GM21717 (cell line): Measurements from ENCODE around the gene KRTAP10-12.

ENCODE experiments used
- ATAC-seq: cut with Tn5 transposase; IDR thresholded peaks from one replicate; pipeline ENCODE4 v1.9.1; 2021; ENCODE audit warnings: mild to moderate bottlenecking, moderate library complexity; ENCODE audit not compliant: unreplicated experiment

KRTAP10-12 gene

DNA sequence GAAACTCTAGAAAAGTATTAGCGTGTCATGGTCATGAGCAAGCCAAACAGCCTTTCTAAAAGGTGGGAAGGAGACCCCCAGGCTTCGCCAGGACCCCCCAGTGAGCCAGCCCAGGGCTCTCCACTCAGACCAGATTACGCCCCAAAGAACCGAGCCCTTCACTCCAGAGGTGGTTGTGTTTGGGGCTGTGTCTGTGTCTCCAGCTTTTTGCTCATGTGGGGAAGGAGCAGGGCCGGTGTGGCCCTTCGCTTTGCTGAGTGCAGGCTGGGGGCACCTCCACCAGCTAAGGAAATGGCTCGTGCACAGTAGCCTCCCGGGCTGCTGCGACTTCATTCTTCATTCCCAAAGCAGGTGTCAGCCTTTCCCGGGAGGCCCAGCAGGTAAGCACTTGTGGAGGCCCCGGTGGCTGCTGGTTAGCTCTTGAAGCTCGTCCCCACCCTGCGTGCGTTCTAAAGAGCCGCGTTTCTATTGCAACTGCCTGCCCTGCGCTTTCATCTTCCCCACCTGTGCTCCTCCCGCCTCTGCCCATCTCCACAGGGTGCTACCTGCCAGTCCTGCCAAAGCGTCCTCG lies 13.9 kb downstream of the KRTAP10-12 start:
- no peak for ATAC-seq

DNA sequence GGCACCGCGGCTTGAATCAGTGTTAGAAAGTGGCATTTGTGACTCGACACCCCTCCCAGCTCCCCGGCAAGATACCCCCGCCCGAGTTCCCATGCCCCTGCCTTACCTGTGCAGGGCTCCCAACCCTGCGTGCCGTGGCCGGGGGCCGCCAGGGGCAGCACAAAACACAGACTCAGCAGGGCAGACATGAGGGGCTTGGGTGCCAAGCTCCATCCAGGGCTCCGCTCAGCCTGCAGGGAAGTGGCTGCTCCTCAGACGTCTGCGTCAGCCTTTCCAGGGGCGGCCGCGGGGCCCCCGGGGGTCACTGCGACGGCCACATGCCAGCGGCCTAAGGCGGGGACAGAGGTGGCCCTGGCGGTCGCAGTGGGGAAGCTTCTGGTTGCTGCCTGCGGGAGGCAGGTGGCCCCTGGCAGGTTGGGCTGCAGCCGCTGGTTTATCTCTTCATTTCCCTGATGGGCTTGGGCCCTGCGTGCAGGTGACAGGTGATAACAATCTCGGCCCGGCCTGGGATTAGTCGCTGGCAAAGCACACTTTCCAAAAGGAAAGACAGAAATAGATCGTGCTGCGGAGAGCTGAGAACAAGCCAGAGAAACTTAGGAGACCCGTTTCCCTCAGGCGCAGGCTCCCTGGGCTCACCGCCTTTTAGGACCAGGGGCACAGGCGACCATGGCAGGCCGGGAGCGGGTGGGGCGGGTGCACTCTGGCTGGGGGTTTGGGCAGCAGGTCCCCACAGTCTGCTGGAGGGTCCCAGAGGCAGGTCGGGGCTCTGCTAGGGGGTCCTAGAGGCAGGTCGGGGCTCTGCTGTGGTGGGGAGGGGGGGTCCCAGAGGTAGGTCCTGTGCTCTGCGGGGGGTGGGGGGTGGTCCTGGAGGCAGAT lies 14.6 kb downstream of the KRTAP10-12 start, which contains the start of gene TSPEAR:
Gene TSPEAR, minus strand, starts transcription at position 246 of the 876 bp plus-strand sequence. Its CDS starts 58 bp downstream, at position 188.
- no peak for ATAC-seq

GRCh38 chr21:44712203-44713028 lies 15.4 kb downstream of the KRTAP10-12 start:
- ATAC-seq, result no peak

- no peak for ATAC-seq
Measured at GRCh38 chr21:44713130-44713529, 16.2 kb downstream of the KRTAP10-12 start.

DNA sequence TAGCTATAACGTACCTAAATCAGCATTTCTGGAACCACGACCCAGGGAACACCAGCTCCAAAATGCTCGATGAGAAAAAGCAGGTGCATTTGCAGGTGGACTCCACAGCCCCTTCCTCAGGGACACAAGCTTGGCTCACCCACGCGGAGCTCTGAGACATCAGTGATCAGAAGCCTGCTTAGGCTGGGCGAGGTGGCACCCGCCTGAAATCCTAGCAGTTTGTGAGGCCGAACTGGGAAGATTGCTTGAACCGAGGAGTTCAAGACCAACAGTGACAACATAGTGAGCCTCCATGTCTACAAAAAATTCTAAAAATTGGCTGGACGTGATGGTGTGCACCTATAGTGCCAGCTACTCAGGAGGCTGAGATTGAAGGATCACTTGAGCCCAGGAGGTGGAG lies 16.9 kb downstream of the KRTAP10-12 start:
- no peak for ATAC-seq

GRCh38 chr21:44714905-44715304 lies 17.9 kb downstream of the KRTAP10-12 start:
- no peak for ATAC-seq

DNA sequence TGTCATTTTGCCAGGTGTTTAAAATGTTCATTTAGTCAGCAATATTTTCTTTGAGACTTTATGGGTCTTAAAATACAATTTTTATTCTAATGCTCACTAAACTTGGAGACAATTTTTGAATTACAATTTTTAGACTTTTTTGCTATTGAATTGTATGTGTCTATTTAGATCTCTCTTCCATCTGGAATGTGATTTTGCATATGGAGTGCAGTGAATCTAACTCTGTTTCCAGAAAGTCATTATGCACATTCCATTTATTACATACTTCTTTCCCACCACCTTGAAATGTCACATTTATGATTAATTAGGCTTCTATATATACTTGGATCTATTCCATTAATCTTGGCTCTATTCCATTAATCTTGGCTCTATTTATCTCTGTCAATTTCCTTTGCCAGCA lies 20.0 kb downstream of the KRTAP10-12 start:
- ATAC-seq, result no peak

GRCh38 chr21:44718093-44718492 lies 21.1 kb downstream of the KRTAP10-12 start:
- no peak for ATAC-seq

DNA sequence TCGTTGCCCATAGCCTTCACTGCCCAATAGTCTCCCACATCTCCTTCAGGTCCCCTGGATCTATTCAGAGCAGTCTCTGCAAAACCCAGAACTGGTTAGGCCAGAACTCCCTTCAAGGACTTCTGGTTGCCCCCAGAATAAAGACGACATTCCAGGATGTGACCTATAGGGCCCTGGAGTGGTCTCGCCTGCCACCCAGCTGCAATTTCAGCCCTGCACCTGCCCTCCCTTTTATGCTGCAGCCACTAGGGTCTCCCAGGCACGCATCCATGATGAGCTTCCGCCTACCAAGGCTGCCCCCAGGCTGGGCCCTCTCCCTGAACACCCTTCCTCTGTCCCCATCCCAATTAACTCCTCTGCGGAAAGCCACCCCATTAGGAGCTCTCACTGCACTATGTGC lies 21.6 kb downstream of the KRTAP10-12 start:
- no peak for ATAC-seq

GRCh38 chr21:44720170-44720569 lies 23.2 kb downstream of the KRTAP10-12 start:
- no peak for ATAC-seq

DNA sequence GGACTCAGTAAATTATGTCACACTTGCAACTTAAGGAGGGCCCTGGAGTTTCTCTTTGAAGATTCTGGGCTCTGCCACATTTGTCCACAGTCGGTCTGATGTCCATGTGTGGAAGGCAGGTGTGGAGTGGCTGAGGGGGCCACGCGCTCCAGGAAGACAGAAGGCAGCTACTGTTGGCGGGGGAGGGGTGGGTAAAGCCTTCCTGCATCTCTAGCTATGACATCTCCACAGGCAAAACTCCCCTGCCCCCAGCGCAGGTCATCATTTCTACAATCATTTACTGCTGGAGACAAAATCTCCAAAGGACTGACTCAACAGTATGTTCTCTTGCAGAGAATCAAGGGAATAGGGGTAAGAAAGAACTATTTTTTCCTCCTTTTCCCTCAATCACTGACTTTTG lies 25.8 kb downstream of the KRTAP10-12 start:
- ATAC-seq, result no peak

- no peak for ATAC-seq
Measured at GRCh38 chr21:44723177-44724131, 26.5 kb downstream of the KRTAP10-12 start.

- ATAC-seq, result no peak
Measured at GRCh38 chr21:44724196-44724595, 27.2 kb downstream of the KRTAP10-12 start.

DNA sequence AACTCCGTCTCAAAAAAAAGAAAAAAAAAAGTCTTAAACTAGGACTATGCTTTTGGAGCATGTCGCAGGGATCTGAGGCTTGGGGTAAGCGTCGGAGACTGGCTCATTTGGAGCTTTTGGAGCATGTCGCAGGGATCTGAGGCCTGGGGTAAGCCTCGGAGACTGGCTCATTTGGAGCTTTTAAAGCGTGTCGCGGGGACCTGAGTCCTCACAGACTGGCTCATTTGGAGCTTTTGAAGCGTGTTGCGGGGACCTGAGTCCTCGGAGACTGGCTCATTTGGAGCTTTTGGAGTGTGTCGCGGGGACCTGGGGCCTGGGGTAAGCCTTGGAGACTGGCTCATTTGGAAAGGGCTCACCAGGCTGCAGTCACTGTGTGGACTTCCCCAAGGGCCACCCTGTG lies 28.0 kb downstream of the KRTAP10-12 start:
- ATAC-seq, result no peak

- no peak for ATAC-seq
Measured at GRCh38 chr21:44726826-44727225, 29.9 kb downstream of the KRTAP10-12 start.

GRCh38 chr21:44727321-44727720 lies 30.3 kb downstream of the KRTAP10-12 start:
- ATAC-seq, result no peak

DNA sequence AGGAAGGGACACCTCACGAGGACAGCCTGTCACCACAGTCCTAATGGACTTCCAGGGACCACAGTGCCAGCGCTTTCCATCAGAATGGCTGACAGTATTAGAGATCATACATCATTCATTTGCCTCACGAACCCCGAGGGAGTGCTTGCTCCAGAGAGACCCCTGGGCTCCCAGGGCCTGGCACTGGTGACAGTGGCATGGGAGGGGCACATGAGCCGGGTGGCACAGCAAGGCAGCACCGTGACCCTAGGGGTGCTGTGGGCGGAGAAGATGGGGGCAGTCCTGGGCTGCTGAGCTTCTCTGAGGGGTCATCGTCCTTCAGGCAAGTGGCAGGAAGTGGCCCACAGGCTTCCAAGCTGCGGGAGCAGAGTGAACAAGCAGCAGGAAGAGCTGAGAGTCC lies 30.8 kb downstream of the KRTAP10-12 start:
- no peak for ATAC-seq

DNA sequence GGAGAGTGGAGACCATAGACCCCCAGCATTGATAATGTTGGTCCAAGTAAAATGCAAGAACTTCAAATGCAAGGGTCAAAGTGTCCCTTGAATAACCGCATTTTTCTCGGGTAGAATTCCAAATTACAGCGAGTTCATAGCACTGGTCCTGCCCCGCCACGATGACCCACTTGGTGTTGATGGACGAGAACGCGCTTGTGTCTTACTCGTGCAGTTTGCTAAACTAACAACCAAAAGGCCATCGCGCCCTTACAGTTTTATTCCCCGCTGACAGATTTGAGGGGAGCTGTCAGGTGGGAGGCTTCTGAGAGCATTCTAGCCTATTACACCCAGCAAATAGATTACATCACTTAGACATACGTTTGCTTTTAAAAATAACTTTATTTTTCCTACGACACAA lies 31.7 kb downstream of the KRTAP10-12 start:
- no peak for ATAC-seq

DNA sequence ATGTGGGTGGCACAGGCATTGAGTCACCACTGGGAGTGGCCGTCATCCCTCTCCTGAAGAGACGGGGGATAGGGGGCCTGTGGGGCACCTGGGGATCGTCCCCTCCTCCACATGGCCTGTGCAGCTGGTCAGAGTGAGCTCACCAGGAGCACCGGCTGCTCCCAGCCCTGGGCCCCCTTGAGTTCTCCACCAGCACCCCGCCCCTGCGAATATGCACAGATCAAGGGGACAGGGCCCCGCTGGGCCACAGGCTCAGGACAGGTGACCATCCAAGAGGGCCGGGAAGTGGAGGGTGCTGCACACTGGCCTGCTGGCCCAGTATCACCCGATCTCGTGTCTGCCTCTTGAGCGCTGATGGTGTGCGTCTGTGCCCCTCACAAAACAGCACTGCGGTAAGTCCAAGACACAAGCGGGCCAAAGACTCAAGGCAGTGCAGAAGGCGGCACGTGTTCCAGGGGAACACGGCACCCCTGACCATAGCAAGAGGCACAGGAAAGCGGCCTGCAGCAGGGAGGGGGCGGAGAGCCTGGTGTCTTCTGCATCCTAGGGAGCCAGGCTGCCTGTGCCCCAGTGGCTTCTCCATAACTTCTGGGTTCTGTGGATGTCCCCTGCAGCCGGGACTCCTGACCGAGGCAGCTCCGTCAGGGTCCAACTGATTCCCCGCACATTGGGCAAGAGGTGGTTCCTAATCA lies 32.5 kb downstream of the KRTAP10-12 start:
- ATAC-seq, result no peak

- ATAC-seq, result no peak
Measured at GRCh38 chr21:44730028-44730395, 33.0 kb downstream of the KRTAP10-12 start.
